RWPE2 (cell line): ENCODE data around the gene SLC1A2.

ENCODE experiments used
- ATAC-seq: fragments of 200-7000 bp; cut with Tn5 transposase; 3 replicates; pipeline ENCODE4 v1.9.1; 2021; ENCODE audit warnings: low read depth
- DNase-seq: peaks from one replicate; pipeline ENCODE4 v3.0.0-alpha.2; 2020; ENCODE audit warnings: low spot score
- H3K27ac ChIP-seq: fragments of 450-650 bp; 2 replicates; pipeline ENCODE4 v1.5.1; 2017; ENCODE audit warnings: mild to moderate bottlenecking; ENCODE audit not compliant: poor library complexity, severe bottlenecking
- H3K27me3 ChIP-seq: fragments of 250-450 bp; sonication (Bioruptor Pico); 2 replicates; pipeline ENCODE4 v1.5.1; 2021; ENCODE audit warnings: mild to moderate bottlenecking, moderate library complexity; ENCODE audit not compliant: insufficient read depth, poor library complexity, severe bottlenecking
- H3K36me3 ChIP-seq: fragments of 250-450 bp; sonication (Bioruptor Pico); 2 replicates; pipeline ENCODE4 v1.5.1; 2020; ENCODE audit warnings: low read depth, mild to moderate bottlenecking, moderate library complexity
- H3K4me1 ChIP-seq: fragments of 250-450 bp; sonication (Bioruptor Pico); 2 replicates; pipeline ENCODE4 v1.5.1; 2021; ENCODE audit warnings: mild to moderate bottlenecking, moderate library complexity; ENCODE audit not compliant: insufficient read depth, poor library complexity, severe bottlenecking
- H3K4me3 ChIP-seq: fragments of 250-450 bp; sonication (Bioruptor Pico); 2 replicates; pipeline ENCODE4 v1.5.1; 2021; ENCODE audit warnings: mild to moderate bottlenecking, moderate library complexity; ENCODE audit not compliant: severe bottlenecking
- H3K9me3 ChIP-seq: fragments of 250-450 bp; sonication (Bioruptor Pico); 2 replicates; pipeline ENCODE4 v1.5.1; 2021; ENCODE audit warnings: mild to moderate bottlenecking, moderate library complexity; ENCODE audit not compliant: severe bottlenecking
- TF ChIP-seq, protein P1 (sequence below): fragments of 450-650 bp; IDR thresholded peaks from one replicate; pipeline ENCODE4 v1.5.1; 2017; ENCODE audit warnings: mild to moderate bottlenecking, moderate library complexity; ENCODE audit not compliant: poor library complexity, severe bottlenecking

SLC1A2 gene

GRCh38 chr11:35211952-35212351, 207.4 kb downstream of the SLC1A2 start:
- TF ChIP-seq, protein P1, sequence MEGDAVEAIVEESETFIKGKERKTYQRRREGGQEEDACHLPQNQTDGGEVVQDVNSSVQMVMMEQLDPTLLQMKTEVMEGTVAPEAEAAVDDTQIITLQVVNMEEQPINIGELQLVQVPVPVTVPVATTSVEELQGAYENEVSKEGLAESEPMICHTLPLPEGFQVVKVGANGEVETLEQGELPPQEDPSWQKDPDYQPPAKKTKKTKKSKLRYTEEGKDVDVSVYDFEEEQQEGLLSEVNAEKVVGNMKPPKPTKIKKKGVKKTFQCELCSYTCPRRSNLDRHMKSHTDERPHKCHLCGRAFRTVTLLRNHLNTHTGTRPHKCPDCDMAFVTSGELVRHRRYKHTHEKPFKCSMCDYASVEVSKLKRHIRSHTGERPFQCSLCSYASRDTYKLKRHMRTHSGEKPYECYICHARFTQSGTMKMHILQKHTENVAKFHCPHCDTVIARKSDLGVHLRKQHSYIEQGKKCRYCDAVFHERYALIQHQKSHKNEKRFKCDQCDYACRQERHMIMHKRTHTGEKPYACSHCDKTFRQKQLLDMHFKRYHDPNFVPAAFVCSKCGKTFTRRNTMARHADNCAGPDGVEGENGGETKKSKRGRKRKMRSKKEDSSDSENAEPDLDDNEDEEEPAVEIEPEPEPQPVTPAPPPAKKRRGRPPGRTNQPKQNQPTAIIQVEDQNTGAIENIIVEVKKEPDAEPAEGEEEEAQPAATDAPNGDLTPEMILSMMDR = no peak
- peaks cover 16% of the 10 kb centered on the region for H3K4me1 ChIP-seq
- ATAC-seq (no peak), DNase-seq (no peak)
- no peaks in the 10 kb centered on the region for H3K27me3 ChIP-seq
- no peaks in the 10 kb centered on the region for H3K9me3 ChIP-seq
- peak overlapping the region; percentile 46 for H3K27ac ChIP-seq
- no peak overlapping the region for H3K4me3 ChIP-seq
- peaks cover 100% of the 10 kb centered on the region for H3K36me3 ChIP-seq

- TF ChIP-seq, protein P1 = no peak
- Histone ChIP-seq H3K27me3 (no peaks in the 10 kb centered on the region), H3K4me3 (no peak overlapping the region), H3K27ac (no peak overlapping the region), H3K4me1 (peaks cover 16% of the 10 kb centered on the region), H3K36me3 (peaks cover 95% of the 10 kb centered on the region), H3K9me3 (no peaks in the 10 kb centered on the region)
- ATAC-seq (no peak), DNase-seq (no peak)
Measured at GRCh38 chr11:35210876-35211546, 208.3 kb downstream of the SLC1A2 start.

- peaks cover 95% of the 10 kb centered on the region for H3K36me3 ChIP-seq
- TF ChIP-seq, protein P1 = no peak
Measured at GRCh38 chr11:35208795-35209194, 210.6 kb downstream of the SLC1A2 start.

DNA sequence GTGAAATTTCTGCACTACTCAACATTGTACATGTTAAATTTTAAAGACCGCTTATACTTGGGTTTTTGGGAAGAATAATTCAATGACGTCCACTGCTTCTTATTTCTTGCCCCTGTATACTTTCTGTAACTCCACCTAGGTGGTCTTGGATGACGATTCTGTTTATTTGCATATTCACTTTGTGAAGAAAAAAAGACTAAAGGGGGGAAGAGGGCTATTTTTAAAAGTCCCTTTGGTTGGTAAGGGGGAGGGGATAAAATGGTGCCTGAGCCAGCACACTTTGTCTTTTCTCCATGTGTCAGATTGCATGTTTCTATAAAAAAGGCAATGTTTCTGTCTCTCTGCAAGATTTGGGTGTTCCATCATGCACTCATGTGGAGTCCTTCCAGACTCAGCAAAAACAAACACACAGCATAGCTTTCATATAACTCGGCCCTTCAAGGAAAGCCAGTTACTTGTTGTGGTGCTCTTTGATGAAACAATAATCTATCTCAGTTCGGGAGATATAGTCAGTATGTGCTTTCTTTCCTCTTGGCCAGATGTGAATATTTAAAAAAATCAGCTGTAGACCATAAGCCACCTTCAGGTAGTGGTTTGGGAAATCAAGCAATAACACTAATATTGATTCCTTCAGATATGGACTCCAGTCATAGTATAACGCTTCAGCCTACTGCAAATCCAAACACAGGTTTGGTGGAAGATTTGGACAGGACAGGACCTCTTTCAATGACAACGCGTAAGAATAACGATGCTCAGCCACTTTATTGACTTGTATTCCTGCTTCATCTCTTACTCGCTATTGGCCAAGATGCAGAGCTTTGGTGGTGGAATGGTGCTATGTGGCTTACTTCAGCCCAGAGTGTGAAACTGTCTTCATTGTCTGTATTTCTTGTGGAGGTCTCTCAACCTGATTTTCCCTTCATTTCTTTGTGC, 211.6 kb downstream of the SLC1A2 start:
- peaks cover 95% of the 10 kb centered on the region for H3K36me3 ChIP-seq
- H3K27me3 ChIP-seq = no peaks in the 10 kb centered on the region
- no peak overlapping the region for H3K27ac ChIP-seq
- DNase-seq (no peak), ATAC-seq (no peak)
- H3K9me3 ChIP-seq = no peaks in the 10 kb centered on the region
- peaks cover 3% of the 10 kb centered on the region for H3K4me1 ChIP-seq
- no peak overlapping the region for H3K4me3 ChIP-seq
- TF ChIP-seq, protein P1 = no peak

More at GRCh38 chr11:35208795-35209194, 210.6 kb downstream of the SLC1A2 start:
- no peaks in the 10 kb centered on the region for H3K27me3 ChIP-seq
- H3K4me1 ChIP-seq = peaks cover 11% of the 10 kb centered on the region
- no peak overlapping the region for H3K4me3 ChIP-seq
- DNase-seq (no peak), ATAC-seq (no peak)
- H3K27ac ChIP-seq = no peak overlapping the region
- no peaks in the 10 kb centered on the region for H3K9me3 ChIP-seq
